Panc1 (cell line): Measurements from ENCODE around the gene EPHB1. TPM values are rescaled to one million over a fixed set of nuclear protein-coding genes. Genes with fewer than 3 reads are reported as not detected.

Source experiments
- ATAC-seq: fragments of 200-7000 bp; cut with Tn5 transposase; 2 replicates; pipeline ENCODE4 v1.9.1; 2020; ENCODE audit warnings: mild to moderate bottlenecking, moderate library complexity
- BruUV-seq: library from RNA; stranded (reverse); fragments of 400-500 nt; replicated peaks from 2 replicates; lab custom pipeline; 2021; lab: Mats Ljungman, UMichigan
- CTCF ChIA-PET: fragments of 300-600 bp; sonication (Branson Sonifier 250); formaldehyde crosslinking; loops from one replicate; lab custom pipeline; 2022; ENCODE audit warnings: antibody characterized with exemption; lab: Charles Lee
- POLR2A ChIA-PET: fragments of 300-600 bp; sonication (Branson Sonifier 250); formaldehyde crosslinking; loops from one replicate; lab custom pipeline; 2022; ENCODE audit warnings: antibody characterized with exemption; lab: Charles Lee
- DNase-seq: peaks from one replicate; pipeline ENCODE4 v3.0.0-alpha.2; 2010; ENCODE audit warnings: low read depth, low spot score
- H3K27ac ChIP-seq: 2 replicates; pipeline ENCODE4 v1.5.1; 2011; ENCODE audit warnings: mild to moderate bottlenecking, low read length, inconsistent platforms
- H3K27me3 ChIP-seq: fragments of 200-500 bp; sonication (Bioruptor generic); 2 replicates; pipeline ENCODE4 v1.6.0; 2014; ENCODE audit warnings: low read length, inconsistent platforms; ENCODE audit not compliant: control insufficient read depth, insufficient read depth
- H3K36me3 ChIP-seq: fragments of 200-500 bp; sonication (Bioruptor generic); 2 replicates; pipeline ENCODE4 v1.5.1; 2014; ENCODE audit warnings: inconsistent platforms, mild to moderate bottlenecking, low read length, moderate library complexity; ENCODE audit not compliant: control insufficient read depth, insufficient read depth
- H3K4me1 ChIP-seq: 2 replicates; pipeline ENCODE4 v1.5.1; 2011; ENCODE audit warnings: inconsistent platforms, mild to moderate bottlenecking, low read length, moderate library complexity; ENCODE audit not compliant: control insufficient read depth, insufficient read depth
- H3K4me3 ChIP-seq, 2 experiments: 2 replicates each; pipeline ENCODE4 v1.5.1; 2011 to 2012; ENCODE audit warnings: low read depth in 2 of 2, low read length in 2 of 2, mild to moderate bottlenecking in 2 of 2, inconsistent platforms in 1 of 2, moderate library complexity in 1 of 2
- H3K9me3 ChIP-seq: fragments of 200-500 bp; sonication (Bioruptor generic); 2 replicates; pipeline ENCODE4 v1.5.1; 2014; ENCODE audit warnings: low read depth, mild to moderate bottlenecking, inconsistent platforms, low read length, moderate library complexity; ENCODE audit not compliant: control insufficient read depth, insufficient read depth
- CTCF ChIP-seq: fragments of 450-650 bp; IDR thresholded peaks from 2 replicates; pipeline ENCODE4 v1.5.1; 2017; ENCODE audit warnings: mild to moderate bottlenecking
- POLR2AphosphoS5 ChIP-seq: IDR thresholded peaks from 2 replicates; pipeline ENCODE4 v1.6.1; 2012; ENCODE audit warnings: mild to moderate bottlenecking, low read depth, low read length, moderate library complexity
- REST ChIP-seq, 2 experiments: IDR thresholded peaks; 2 replicates each; pipeline ENCODE4 v1.6.1; 2011 to 2012; ENCODE audit warnings: low read depth in 2 of 2, control low read depth in 1 of 2, low read length in 1 of 2, mild to moderate bottlenecking in 1 of 2, moderate library complexity in 1 of 2; ENCODE audit not compliant: insufficient read depth in 1 of 2
- SIN3A ChIP-seq: IDR thresholded peaks from 2 replicates; pipeline ENCODE4 v1.6.1; 2012; ENCODE audit warnings: low read depth, mild to moderate bottlenecking, low read length, moderate library complexity, borderline replicate concordance; ENCODE audit not compliant: insufficient read depth
- TCF7L2 ChIP-seq: IDR thresholded peaks from 2 replicates; pipeline ENCODE4 v1.6.1; 2011; ENCODE audit warnings: mild to moderate bottlenecking, low read depth, low read length, inconsistent platforms
- in situ Hi-C: cut with HindIII; loops from 2 replicates; pipeline ENCODE4 v1.10.0; 2016; ENCODE audit warnings: low sequenced_read_pairs, low pct_unique_long_range_greater_than_20kb
- intact Hi-C: fragments of 100-400 bp; cut with micrococcal nuclease; formaldehyde crosslinking; loops from one replicate; pipeline ENCODE4 v1.10.0; 2022; ENCODE audit not compliant: unreplicated experiment
- total RNA-seq: library from RNA; stranded (reverse); gene quantifications from one replicate; pipeline ENCODE4 v1.2.1, GENCODE V29; 2021; ENCODE audit not compliant: unreplicated experiment

Gene EPHB1
- total RNA-seq, 1 experiment from 2014 or later = 0.46 TPM

- POLR2A ChIA-PET = no interaction called here
- BruUV-seq = no TSS peak
- H3K27me3 ChIP-seq = peaks cover 6% of the 10 kb centered on the region; the same call in 1 of the 2 replicates
- no peaks in the 10 kb centered on the region for H3K36me3 ChIP-seq
- CTCF ChIA-PET = no interaction called here
- no peaks in the 10 kb centered on the region for H3K4me1 ChIP-seq
- no peaks in the 10 kb centered on the region for H3K9me3 ChIP-seq
- DNase-seq = no peak
- no peak overlapping the region for H3K4me3 ChIP-seq
- H3K27ac ChIP-seq = no peak overlapping the region
- intact Hi-C loops = no loop called here
- in situ Hi-C loops = no loop called here
- ATAC-seq = no peak
- TF ChIP-seq SIN3A (no peak), TCF7L2 (no peak), POLR2AphosphoS5 (no peak), REST (IDR thresholded peaks at IDR 0.05; ENCODE audit: insufficient read depth in 1 of 2, low read depth in 2 of 2, low read length in 1 of 2) (no peak), CTCF (no peak)
Observed at GRCh38 chr3:135087782-135088181, 292.7 kb downstream of the EPHB1 start.

- Histone ChIP-seq H3K27me3 (peaks cover 6% of the 10 kb centered on the region; the same call in 1 of the 2 replicates), H3K36me3 (no peaks in the 10 kb centered on the region), H3K4me1 (no peaks in the 10 kb centered on the region), H3K9me3 (no peaks in the 10 kb centered on the region), H3K4me3 (no peak overlapping the region), H3K27ac (no peak overlapping the region)
- ChIA-PET CTCF (no interaction called here), POLR2A (no interaction called here)
- DNase-seq (no peak), ATAC-seq (no peak)
- in situ Hi-C loops (no loop called here), intact Hi-C loops (no loop called here)
- no TSS peak for BruUV-seq
- no peak for TF ChIP-seq TCF7L2
- no peak for TF ChIP-seq SIN3A
- TF ChIP-seq REST (IDR thresholded peaks at IDR 0.05; ENCODE audit: insufficient read depth in 1 of 2, low read depth in 2 of 2, low read length in 1 of 2) = no peak
- TF ChIP-seq POLR2AphosphoS5 = no peak
- no peak for TF ChIP-seq CTCF
Observed at GRCh38 chr3:135089451-135089850, 294.4 kb downstream of the EPHB1 start.
